ENCODE data around the gene CFAP251.

Gene CFAP251

GRCh38 chr12:121966959-121967358 is 48.6 kb downstream of the CFAP251 start:
- no peak for TF ChIP-seq CTCF (IDR thresholded peaks at IDR 0.05; ENCODE audit: low read depth, low read length)
- H3K4me3 ChIP-seq (ENCODE audit: low read depth, low read length), result no peak overlapping the region
- H3K27me3 ChIP-seq, result no peaks in the 10 kb centered on the region
- no peak for DNase-seq
- H3K9me3 ChIP-seq, result no peaks in the 10 kb centered on the region
- no peaks in the 10 kb centered on the region for H3K4me1 ChIP-seq
- H3K36me3 ChIP-seq, result no peaks in the 10 kb centered on the region

- H3K36me3 ChIP-seq, result no peaks in the 10 kb centered on the region
- no peak for TF ChIP-seq CTCF (IDR thresholded peaks at IDR 0.05; ENCODE audit: low read depth, low read length)
- no peaks in the 10 kb centered on the region for H3K27me3 ChIP-seq
- peaks cover 5% of the 10 kb centered on the region; the same call in 1 of the 2 replicates for H3K9me3 ChIP-seq
- H3K4me3 ChIP-seq (ENCODE audit: low read depth, low read length), result no peak overlapping the region
- no peaks in the 10 kb centered on the region for H3K4me1 ChIP-seq
- no peak for DNase-seq
Measured at GRCh38 chr12:121968876-121969275, 50.5 kb downstream of the CFAP251 start.

- Histone ChIP-seq H3K9me3 (peaks cover 5% of the 10 kb centered on the region; the same call in 1 of the 2 replicates), H3K36me3 (no peaks in the 10 kb centered on the region), H3K27me3 (no peaks in the 10 kb centered on the region), H3K4me3 (ENCODE audit: low read depth, low read length) (no peak overlapping the region), H3K4me1 (no peaks in the 10 kb centered on the region)
- no peak for TF ChIP-seq CTCF (IDR thresholded peaks at IDR 0.05; ENCODE audit: low read depth, low read length)
- no peak for DNase-seq
Measured at GRCh38 chr12:121969726-121970125, 51.3 kb downstream of the CFAP251 start.

- no peaks in the 10 kb centered on the region for H3K4me1 ChIP-seq
- H3K36me3 ChIP-seq, result no peaks in the 10 kb centered on the region
- peaks cover 5% of the 10 kb centered on the region; the same call in 1 of the 2 replicates for H3K9me3 ChIP-seq
- DNase-seq, result peak; percentile 36
- no peak overlapping the region for H3K4me3 ChIP-seq (ENCODE audit: low read depth, low read length)
- no peak for TF ChIP-seq CTCF (IDR thresholded peaks at IDR 0.05; ENCODE audit: low read depth, low read length)
- no peaks in the 10 kb centered on the region for H3K27me3 ChIP-seq
Measured at GRCh38 chr12:121970581-121971300, 52.3 kb downstream of the CFAP251 start.

GRCh38 chr12:121974026-121974985 is 55.9 kb downstream of the CFAP251 start:
- Histone ChIP-seq H3K4me3 (ENCODE audit: low read depth, low read length) (no peak overlapping the region), H3K27me3 (no peaks in the 10 kb centered on the region), H3K9me3 (peaks cover 5% of the 10 kb centered on the region; the same call in 1 of the 2 replicates), H3K36me3 (no peaks in the 10 kb centered on the region), H3K4me1 (no peaks in the 10 kb centered on the region)
- TF ChIP-seq CTCF (IDR thresholded peaks at IDR 0.05; ENCODE audit: low read depth, low read length), result no peak
- no peak for DNase-seq
